GM19324 (cell line): ENCODE data around the gene CSPG5.

ENCODE experiments used
- ATAC-seq: cut with Tn5 transposase; IDR thresholded peaks from one replicate; pipeline ENCODE4 v1.9.1; 2021; ENCODE audit warnings: mild to moderate bottlenecking, moderate library complexity; ENCODE audit not compliant: unreplicated experiment, low FRiP score

CSPG5 gene

DNA sequence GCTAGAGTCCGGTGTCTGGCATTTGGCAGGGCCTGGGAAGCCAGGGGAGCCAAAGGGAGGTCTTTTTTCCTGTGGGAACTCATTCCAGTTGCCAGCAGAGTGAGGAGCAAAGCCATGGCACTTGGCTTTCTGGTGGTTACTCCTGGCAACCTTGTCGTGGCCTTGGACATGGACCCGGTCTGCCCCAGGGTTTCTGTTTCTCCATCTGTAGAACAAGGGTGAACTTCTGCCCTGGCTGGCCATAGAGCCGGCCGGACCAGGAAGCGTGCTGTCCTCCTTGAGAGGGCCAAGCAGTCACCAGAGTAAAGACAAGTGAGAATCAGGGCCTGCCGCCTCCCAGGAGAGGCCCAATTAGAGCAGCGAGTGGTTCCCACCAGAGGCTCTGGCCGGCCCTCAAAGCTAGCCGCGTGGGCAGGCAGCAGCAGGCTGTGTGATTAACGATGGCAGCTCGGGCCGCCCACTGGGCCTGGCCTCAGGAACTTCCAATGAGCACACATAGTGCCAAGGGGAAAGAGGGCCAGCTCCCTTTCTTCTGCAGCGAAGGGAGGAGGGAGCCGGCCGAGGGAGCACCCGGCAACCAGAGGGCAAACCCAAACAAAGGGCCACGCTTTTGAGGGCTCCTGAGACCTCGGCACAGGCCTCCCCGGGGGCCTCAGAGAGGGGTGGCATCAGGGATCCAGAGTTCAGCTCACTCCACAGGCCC, 36.0 kb downstream of the CSPG5 start:
- ATAC-seq: no peak

DNA sequence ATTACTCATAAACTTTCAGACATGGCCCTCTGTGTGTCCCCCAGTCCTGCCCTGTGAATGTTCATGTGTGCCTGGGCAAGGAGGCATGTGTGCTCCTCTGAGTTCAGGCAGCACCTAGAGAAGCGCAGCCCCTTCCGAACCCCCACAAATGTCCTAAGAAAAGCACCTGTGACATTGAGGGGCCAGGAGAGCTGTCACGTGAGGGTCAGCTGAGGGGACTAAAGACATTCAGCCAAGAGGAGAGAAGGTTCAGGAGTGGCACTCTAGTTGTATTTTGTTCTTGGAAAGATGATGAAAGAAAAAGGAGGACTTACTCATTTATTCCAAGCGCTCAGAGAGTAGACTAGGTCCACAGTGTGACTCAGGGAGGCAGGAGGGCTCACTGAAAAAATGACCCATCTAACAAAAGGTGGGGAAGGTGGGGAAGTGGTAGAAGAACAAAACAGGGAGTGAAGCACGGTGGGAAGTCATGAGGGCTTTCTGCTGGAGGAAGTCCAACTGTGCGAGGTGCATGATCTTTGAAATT, 37.0 kb downstream of the CSPG5 start:
- no peak for ATAC-seq

GRCh38 chr3:47540281-47540680, 38.4 kb downstream of the CSPG5 start:
- no peak for ATAC-seq

GRCh38 chr3:47536967-47537366, 41.7 kb downstream of the CSPG5 start:
- no peak for ATAC-seq

DNA sequence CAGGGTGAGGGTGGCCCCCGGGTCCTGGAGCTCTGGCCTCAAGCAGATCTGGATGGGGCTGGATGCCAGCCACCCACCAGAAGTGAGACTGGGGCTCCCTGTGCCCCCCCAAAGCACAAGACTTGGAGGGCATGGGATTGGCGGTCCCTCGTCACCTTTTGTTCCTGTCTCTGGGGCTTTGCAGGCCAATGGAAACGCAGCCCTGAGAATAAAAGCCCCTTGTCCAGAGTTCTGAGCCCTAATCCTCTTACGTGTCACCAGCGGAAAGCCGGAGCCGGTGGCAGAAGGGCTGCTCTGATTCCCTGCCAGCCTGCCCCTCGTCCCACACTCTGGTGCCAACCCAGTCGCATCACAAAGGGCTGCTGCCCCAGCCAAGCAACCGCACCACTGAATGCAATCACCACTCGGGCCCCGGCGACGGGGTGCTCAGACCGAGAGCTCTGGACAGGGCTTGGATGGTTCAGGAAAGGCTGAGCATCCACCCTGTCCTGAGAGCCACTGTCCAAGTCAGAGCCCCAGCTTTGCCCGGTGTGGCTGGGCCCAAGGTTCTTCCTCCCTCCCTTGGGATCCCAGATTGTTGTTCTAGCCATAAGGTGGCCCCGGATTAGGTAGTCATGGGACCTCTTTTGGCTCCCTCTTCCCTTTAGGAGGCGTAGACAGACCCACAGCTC, 42.3 kb downstream of the CSPG5 start:
- no peak for ATAC-seq

DNA sequence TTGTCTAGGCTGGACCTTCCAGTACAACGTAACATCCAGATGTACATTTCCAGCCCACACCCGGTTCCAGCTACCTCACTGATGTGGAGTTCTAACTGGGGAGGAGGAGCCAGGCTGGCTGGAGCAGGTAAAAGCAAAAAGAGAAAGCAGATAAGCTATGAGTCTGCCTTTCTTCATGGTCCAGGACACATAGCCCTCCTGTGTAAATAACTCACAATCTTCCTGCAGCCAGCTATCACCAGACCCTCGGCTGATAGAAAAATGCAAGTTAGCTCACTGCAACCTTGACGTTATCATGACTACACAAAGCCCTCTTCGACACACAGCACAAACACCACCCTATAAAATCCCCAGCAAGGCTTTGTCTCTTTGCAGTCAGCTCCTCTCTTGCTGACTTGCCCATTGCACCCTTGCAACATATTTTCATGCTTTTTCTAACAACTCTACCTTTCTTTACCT, 44.6 kb downstream of the CSPG5 start:
- no peak for ATAC-seq

GRCh38 chr3:47533481-47533880, 45.2 kb downstream of the CSPG5 start:
- no peak for ATAC-seq

DNA sequence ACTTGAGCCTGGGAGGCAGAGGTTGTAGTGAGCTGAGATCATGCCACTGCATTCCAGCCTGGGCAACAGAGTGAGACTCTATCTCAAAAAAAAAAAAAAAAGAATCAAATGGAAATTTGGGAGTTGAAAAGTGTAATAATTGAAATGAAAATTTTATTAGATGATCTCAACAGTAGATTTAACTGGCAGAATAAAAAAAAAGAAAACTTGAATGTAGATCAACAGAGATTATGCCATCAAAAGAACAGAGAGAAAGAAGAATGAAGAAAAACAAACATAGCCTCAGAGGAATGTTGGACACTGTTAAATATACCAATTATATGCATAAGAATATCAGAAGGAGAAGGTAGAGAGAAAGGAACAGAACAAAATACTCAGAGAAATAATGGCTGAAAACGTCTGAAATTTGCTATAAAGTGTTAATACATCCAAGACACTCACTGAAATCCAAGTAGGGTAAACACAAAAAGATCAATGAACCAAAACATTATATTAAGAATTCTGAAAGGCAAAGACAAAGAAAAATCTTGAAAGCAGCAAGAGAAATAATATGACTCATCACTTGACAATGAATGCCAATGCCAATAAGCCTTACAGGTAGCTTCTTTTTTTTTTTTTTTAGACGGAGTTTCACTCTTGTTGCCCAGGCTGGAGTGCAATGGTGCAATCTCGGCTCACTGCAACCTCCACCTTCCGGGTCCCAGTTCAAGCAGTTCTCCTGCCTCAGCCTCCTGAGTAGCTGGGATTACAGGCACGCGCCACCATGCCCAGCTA, 50.5 kb downstream of the CSPG5 start:
- ATAC-seq: no peak

- ATAC-seq: no peak
Observed at GRCh38 chr3:47525617-47526016, 53.0 kb downstream of the CSPG5 start.

DNA sequence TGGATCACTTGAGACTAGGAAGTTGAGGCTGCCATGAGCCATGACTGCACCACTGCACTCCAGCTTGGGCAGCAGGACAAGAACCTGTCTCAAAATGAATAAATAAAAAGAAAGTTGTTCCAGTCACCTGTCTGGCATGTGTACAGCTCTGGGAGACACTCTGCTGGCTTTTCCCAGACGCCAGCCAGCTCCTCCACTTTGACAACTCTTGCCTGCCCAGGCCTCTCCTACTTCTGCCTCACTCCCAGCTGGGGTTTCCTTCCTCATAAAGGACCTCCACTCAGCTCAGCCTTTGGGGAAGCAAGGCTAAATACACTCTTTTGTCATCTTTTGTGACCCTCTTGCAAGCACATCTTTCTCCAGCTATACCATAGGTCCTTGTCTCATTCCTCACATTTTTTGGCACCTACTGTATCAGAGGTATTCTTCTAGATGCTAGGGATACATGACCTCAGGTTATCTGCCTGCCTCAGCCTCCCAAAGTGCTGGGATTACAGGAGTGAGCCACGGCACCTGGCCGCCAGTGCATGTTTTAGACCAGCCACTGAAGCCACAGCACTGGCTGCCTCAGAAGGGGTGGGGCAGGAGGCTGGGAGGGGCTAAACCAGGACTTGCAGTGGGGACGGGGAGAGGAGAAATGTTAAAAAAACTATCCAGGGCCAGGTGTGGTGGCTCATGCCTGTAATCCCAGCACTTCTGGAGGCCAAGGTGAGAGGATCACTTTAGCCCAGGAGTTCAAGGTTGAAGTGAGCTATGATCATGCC, 55.2 kb downstream of the CSPG5 start:
- no peak for ATAC-seq

- ATAC-seq: no peak
Observed at GRCh38 chr3:47522082-47522987, 56.3 kb downstream of the CSPG5 start.

- ATAC-seq: no peak
Observed at GRCh38 chr3:47520756-47521155, 57.9 kb downstream of the CSPG5 start.

- ATAC-seq: no peak
Observed at GRCh38 chr3:47517937-47518336, 60.7 kb downstream of the CSPG5 start.

DNA sequence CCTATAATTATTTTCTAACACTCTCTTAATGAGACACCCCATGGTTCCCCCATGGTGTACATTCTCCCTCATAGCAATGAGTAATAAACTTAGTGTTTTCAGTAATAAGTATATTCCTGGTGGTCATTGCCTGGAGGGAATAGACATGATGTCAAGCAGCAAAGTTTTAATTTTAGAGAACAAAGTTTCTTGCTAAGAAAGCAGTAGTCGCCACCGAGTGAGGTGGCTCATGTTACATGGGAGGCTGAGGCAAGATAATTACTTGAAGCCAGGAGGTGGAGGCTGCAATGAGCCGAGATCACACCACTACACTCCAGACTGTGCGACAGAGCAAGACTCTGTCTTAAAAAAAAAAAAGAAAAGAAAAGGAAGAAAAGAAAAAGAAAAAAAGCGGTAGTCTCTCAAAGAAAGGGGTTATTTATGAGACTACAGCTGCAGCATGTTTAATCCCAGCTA, 62.8 kb downstream of the CSPG5 start:
- ATAC-seq: no peak

- ATAC-seq: no peak
Observed at GRCh38 chr3:47515100-47515499, 63.6 kb downstream of the CSPG5 start.

GRCh38 chr3:47513125-47513929, 65.3 kb downstream of the CSPG5 start, which contains the start of gene ELP6:
ELP6 (minus strand) TSS chr3:47513712; CDS start chr3:47513590, 122 bp downstream.
- ATAC-seq: peak; percentile 96

DNA sequence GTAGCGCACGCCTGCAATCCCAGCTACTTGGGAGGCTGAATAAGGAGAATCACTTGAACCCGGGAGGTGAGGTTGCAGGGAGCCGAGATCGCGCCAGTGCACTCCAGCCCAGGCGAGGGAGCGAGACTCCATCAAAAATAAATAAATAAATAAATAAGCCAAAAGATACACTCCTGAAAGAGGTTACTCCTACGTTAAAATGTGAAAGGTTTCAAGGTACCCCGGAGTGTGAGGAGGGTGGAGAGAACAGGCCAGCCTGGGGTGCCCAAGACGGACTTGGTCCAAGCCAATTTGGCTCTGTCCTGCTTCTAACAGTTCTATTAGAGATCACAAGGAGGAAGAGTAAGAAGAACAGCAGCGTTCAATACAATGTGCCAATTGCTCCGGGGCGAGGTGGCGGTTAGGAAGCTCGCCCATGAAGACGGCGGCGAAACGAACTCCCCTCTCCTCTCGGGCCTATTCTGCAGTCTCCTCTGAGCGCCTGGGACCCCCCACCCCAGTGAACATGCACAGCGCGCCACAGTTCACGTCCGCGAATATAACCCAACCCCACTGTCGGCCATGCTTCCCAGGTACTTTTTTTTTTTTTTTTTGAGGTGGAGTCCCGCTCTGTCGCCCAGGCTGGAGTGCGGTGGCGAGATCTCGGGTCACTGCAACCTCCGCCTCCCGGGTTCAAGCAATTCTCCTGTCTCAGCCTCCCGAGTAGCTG, 66.1 kb downstream of the CSPG5 start:
- peak; percentile 2 for ATAC-seq
